IPS DF 4.7 (cell line): ENCODE measurements around the gene TIMP2.
"Not testable (repeated sequence)": the region's sequence is repeated elsewhere in the genome, so short reads cannot be mapped to it uniquely, and the experiment has no call there.

Source experiments
- DNase-seq: peaks from one replicate; pipeline ENCODE4 v3.0.0-alpha.2; 2013; ENCODE audit warnings: low spot score; ENCODE audit errors: extremely low read depth

Gene TIMP2

DNA sequence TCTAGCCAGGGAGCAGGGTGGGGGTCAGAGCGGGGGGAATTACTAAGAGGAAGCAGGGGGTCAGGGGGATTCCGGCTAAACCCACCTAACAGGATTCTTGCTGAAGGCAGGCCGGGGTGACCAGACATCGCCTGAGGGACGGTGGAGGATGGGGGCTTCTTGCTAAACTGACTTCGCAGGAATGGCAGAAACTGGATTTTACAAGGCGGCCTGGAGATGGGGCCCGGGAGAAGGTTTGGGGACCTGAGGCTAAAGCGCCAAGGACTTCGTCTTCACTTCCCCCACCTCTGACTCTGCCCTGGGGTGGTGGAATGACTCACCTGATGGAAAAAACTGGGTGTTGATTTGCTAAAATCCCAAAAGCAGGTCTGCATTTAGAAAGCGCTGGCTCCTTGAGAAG, 31.1 kb upstream of the TIMP2 start:
- no peak for DNase-seq

DNA sequence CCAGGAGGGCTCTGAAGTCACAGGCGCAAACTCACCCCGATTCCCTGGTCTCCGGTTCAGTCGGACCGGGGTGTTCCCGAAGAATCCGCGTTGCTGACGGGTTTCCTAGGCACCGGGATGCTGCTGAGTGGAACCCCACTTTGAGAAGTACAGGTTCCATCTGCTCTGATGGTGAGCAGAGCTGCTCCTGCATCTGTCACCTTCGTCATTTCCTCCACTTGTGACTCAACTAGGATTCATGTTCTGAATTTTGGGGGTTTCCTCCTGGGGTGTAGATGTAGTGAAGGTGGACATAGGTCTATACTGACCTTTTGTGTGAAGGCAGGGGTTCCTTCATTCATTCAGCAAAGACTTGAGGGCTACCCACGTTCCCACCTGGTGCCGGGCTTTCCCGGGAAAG, 29.5 kb upstream of the TIMP2 start:
- no peak for DNase-seq

DNA sequence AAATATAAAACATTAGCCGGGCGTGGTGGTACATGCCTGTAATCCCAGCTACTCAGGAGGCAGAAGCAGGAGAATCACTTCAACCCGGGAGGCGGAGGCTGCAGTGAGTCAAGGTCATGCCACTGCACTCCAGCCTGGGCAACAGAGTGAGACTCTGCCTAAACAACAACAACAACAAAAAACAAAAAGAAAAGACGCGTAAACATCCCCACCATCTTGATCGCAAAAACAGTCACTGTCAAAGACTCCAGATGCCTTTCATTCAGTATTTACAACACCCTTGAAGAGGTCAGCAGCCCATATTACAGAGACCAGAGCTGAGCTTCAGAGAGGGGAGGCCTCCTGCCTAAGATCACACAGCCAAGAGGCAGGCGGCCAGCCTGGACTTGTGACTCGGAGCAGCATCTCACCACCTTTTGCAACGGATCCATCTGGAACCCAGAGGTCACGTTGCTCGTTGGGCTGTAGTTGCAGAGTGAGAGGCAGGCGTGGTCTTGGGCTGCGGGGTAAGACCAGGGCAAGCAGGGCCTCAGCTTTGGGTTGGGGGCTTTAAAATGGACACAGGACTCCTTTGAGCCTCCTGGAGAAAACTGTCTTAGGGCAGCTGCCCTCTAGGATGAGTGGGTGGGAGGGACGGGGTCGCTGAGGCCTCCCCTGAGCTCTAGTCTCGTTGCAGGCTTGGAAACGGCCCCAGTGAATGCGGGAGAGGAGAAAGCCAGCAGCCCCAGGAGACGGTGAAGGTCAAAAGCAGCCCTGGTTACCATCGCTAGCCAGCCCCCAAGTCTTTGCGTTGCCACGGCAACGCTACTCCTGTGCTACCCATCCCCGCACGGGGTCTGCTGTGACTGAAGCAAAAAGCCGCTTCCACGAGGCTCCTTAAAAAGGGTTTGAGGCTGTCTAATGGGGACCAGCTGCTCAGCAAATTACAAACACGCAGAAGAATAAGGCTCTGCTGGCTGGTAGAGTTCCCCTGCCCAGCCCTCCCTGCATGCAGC, 28.5 kb upstream of the TIMP2 start:
- no peak for DNase-seq

DNA sequence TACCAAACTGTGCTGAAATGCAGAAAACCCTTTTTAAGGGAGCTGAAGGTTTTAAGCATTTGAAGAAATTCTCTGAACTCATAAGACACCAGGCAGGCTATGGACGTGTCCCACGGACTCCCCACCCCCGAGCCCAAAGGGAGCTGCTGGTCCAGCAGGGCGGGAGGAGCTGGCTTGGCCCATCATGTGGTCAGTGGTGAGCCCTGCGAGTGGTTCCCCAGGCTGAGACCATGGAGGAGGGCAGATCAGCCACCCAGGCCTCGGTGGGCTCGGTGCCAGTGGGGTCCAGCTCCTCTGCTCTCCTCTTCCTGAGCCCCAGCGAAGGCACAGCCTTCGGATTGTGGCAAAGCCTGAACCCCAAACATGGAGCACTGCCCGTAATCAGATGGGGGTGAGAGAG, 27.5 kb upstream of the TIMP2 start:
- no peak for DNase-seq

DNA sequence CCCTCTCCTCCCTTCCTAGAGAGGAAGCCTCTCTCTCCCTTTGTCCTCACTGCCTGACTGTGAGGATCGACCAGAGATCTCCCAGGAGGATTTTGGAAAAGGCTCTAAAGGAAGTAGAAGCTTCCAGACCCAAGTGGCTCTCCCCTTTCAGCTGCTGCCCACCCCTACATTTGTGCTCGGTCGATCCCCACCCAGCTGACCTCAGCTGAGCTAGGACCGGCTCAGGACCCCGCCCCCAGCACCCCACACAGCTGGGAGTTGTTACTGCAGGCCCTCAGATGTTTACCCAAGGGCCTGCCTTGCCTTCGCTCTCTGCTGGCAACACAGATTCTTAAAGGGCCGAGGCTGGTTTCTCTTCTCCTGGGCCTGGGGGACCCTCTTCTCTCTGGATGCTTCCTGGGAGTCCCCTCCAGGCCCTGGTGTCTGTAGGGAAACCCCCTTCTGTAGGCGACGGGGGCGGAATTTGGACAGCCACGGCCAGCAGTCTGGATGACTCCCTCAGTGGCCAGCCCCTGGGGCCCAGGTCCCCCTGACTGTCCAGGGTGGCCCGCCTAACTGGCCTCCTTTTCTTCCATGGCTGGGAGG, 26.9 kb upstream of the TIMP2 start:
- DNase-seq = no peak

DNA sequence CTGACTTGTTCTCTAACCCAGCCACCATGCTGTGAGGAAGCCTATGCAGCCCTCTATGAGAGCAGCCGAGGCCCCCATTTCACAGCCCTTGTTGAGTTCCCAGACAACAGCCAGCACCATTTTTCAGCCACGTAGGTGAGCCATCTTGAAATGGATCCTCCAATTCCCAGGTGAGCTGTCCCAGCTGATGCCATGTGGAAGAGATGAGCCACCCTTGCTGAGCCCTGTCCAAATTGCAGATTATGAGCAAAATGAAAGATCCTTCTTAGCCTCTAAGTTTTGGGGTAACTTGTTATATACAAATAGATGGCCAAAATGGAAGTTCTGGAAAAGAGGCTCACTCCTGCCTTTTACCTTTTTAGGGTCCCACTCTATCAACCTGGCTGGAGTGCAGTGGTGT, 25.7 kb upstream of the TIMP2 start:
- no peak for DNase-seq

DNA sequence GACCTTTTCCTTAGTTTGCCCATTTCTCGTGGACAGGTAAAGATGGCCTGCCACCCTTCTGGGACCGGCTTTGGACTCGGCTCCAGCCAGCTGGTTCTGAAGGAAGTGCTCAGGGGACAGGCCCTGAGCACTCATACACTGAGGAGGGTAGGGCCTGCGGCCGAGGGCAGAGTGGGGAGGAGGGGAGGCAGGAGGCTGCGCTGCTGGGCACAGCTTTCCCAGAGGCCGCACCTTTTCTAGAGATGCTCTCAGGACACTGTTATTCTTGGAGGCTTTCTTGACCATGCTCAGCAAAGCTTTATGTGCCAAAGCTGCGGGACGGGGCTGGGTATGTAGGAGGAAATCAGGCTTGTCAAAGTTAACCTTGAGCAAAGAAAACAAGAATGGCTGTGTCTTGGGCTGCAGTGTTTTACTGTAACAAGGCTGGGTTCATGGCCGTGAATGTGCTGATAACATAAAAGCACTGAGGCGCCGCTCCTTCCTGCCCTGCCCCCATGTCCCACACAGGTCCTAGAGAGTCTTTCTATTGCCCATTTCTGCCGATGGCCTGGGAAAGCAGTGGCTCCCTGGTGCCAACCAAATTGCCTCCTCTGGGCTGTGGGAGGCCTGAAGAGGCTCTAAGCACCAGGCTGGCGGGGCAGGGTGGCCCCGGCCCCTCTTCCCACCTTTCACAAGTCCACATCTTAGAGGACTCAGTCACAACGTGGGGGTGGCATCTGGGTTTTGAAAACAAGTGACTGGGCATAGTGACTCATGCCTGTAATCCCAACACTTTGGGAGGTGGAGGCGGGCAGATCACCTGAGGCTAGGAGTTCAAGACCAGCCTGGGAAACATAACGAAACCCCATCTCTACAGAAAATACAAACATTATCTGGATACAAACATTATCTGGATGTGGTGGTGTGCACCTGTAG, 22.3 kb upstream of the TIMP2 start:
- DNase-seq = no peak

DNA sequence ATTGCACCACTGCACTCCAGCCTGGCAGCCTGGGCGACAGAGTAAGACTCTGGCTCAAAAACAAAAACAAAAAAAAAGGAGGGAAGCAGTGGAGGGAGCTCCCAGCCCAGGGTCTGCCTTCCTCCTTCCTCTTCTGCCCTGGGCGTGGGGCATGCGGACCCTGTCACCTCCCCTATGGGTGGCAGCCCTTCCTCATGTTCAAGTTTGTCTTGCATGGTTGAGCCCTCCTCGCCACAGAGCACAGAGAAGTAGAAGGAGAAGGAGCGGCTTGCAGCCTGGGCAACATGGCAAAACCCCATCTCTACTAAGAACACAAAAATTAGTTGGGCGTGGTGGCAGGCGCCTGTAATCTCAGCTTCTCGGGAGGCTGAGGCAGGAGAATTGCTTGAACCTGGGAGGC, 21.4 kb upstream of the TIMP2 start:
- DNase-seq = no peak

DNA sequence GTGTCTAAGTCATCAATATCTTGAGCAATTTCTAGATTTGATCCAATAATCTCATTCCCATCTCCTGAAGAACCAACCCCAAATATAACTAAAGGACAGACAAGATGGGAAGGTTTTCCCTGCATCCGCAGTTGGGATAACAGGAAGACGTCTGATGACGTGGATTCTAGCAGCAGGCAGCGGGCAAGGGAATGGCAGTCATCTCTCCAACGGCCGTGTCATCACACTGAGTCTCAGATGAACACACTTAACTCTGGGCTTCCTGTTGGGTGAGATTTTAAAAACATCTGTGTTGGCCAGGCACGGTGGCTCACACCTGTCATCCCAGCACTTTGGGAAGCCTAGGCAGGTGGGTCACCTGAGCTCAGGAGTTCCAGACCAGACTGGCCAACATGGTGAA, 20.9 kb upstream of the TIMP2 start:
- DNase-seq = no peak

DNA sequence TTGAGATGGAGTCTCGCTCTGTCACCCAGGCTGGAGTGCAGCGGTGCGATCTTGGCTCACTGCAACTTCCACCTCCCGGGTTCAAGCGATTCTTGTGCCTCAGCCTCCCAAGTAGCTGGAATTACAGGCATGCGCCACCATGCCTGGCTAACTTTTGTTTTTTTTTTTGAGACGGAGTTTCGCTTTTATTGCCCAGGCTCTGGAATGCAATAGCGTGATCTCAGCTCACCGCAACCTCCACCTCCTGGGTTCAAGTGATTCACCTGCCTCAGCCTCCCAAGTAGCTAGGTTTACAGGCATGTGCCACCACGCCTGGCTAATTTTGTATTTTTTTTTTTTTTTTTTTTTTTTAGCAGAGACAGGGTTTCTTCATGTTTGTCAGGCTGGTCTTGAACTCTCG, 20.3 kb upstream of the TIMP2 start:
- not testable (repeated sequence) for DNase-seq

DNA sequence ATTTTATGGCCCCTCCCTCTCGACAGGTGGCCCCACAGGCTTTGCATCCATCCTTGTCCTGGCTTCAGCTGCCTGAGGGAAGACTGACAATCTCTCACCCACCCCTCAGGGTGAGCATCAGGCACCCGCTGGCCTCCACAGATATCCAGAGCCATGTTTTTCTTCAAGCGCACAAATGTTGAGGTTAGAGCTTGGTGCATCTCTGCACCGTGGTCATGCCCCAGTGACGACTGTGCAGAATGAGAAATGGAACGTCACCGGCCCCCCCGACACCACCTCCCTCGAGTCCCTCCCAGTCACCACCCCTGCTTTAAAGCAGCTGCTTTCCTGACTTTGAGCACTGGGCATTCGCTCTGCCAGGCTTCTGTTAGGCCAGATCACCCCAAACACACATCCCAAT, 19.8 kb upstream of the TIMP2 start:
- no peak for DNase-seq

DNA sequence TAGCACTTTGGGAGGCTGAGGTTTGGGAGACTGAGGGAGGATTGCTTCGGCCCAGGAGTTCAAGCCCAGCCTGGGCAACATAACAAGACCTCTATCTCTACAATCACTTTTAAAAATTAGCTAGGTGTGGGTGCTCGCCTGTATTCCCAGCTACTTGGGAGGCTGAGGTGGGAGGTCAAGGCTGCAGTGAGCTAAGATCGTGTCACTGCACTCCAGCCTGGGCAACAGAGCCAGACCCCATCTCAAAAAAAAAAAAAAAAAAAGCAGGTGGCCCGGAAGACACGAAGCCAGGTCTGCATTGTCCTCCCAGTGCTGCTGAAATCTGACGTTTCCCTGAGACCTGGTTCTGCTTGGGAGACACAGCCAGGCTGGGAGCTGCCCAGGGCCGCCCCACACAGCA, 18.8 kb upstream of the TIMP2 start:
- no peak for DNase-seq

DNA sequence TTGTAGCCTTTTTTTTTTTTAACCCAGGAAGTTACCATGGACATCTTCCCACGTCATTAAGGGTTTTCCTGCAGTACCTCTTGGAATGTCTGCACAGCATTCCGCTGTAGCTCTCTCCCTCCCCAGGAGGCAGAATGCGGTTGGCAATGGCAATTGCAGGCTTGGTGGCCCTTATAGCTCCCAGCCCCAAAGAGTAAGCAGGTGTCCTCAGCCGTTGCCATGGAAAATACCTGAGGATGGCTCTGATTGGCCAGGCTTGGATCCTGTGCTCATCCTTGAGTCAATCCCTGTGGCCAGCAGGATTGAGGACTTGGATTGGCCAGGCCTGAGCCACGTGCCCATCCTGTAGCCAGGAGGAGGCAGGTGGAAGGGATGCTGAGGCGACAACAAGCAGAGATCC, 15.5 kb upstream of the TIMP2 start:
- no peak for DNase-seq

DNA sequence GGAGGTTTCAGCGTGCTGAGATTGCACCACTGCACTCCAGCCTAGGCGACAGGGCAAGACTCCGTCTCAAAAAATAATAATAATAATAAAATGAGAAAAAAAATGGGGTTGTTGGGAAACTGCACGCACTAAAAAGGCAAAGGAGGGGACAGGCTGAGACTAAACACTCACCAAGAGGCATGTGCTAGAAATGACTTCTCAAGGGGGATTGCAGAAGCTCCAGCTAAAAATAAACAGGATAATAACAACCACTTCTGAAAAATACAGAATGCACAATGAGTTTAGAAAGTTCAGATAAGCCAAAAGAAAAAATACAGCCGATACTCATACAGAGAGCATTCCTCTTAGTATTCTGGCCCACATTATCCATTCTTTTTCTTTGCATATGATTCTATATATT, 15.1 kb upstream of the TIMP2 start:
- no peak for DNase-seq

DNA sequence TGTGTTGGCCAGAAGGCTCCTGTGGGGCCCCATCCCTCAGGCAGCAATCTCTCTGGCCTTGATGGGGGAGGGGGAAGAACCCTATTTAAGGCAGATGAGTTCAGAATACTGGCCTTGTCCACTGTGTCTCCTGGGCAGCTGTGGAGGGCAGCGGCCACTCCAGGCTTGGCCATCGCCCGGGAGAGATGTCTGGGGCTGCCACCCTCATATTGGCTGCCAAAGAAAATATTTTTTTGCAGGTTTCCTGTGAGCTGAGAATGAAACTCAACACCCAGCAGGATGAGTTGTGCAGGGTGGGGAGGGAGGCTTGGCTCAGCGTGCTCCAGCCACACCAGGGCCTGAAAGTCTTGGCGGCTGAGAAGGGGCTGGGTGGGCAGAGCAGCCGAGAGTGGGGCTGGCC, 14.4 kb upstream of the TIMP2 start:
- DNase-seq = no peak

DNA sequence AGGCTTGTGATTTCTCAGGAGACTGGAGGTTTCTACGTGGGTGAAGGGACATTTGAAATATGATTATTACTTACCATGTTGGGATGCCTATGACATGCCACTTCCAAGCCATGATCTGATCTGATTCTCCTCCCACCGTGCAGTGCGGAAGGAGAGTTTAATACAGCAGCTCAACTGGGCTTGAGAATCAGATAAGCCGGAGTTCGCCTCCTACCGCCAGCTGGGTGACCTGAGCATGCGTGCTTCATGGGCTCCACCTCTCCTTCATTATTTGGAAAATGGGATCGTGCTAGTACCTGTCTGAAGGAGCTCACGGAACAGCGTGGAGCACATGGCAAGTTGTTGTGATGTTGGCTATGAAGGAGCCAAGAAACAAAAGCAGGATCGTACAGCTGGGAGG, 12.4 kb upstream of the TIMP2 start:
- DNase-seq = no peak

DNA sequence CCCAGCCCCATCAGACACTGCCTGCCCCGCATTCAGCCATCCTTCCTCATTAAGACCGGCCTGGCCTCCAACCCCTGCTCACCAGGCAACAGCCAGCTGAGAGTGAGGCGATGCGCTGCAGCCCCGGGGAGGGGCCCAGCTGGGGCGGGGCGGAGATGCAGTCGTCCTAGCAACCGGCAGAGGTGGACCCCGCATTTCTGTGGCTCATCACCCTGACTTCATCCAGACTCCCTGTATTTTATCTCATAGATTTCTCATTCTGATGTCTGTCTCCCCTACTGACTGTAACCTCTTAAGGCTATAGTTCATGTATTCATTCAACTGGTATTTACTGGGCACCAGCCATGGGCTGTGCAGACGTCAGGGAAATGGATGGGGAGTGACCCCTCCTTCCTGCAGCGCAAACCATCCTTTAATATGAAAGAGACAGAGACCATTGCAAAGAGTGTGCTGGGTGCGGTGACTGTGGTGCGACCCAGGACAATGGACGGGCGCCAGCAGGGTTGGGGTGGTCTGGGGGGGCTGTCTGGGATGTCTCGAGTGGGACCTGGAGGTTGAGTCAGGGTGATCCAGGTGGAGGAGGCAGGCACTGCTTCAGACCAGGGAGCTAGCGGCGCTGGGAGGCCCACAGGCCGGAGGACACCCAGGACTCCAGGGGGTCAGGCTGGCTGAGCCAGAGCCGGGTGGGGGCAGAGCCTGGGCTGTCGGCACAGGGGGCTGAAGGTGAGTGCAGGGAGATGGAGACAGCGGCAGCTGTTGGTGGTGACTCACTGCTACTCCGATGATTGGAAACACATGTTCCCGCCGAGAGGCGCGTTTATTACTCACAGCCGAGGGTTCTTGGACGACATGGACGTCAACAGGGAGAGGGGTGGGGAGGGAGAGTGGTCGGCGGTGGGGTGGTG, 10.5 kb upstream of the TIMP2 start:
- DNase-seq = no peak

DNA sequence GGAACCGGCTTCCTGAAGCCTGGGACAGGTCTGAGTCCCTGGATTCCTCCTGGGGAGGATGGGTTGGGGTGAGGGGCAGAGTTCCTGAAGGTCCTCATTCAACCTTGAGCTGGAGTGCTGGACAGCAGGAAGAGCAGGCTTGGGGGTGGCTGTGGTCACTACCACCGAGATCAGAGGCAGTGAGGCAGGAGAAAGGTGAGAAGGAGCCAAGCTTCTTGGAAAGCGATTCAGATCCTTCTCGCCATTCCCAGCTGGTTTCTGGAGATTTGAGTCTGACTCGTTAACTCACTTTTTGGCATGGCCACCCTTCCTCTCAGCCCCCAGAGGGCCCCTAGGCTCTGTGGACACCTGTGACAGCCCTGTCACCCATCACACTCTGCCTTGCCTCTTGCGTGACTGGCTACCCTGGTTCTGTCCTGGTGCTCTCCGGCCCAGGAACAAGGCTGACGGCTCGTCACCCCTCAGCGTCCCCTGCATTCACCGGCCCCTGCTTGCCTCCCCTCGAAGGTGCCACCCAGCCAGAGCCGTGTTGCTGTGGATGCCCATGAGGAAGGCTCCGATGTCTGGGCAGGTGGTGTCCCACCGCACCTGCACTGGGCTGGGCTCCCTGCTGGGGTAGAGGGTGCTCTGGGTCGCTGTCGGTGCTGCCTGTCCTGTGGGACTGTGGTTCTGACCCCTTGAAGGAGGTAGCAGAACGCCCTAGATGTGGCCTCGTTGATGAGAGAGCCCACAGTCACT, 9.7 kb upstream of the TIMP2 start:
- DNase-seq = no peak

DNA sequence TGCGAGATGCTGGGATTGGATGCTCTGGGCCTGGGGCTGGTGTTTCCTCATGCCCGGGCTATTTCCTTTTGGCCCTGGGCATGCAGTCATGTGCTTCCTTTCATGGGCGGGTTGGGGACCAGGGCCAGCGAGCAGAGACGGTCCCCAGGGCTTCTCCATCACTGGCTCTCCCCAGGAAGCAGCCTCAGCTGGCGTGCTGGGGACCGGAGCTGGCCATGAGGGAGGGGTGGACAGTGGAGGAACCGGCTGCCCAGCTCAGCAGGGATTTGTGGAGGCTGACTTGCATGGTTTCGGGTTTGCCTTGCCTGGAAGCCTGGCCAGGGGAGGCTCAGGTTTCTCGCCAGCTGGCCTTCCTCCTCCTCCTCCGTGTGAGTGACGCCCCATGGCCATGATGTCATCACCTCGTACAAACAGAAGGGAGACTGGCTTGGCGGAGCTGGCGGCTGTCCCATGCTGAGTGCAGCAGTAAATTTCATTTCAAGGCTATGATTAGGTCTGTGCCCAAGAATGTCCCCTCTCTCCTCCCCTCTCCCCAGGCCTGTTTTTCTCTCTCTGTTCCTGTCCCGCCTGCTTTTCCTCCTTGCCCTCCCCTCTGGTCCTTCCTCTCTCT, 8.9 kb upstream of the TIMP2 start:
- no peak for DNase-seq
